Femur (tissue), 1 donor: ENCODE data around the gene CREB5.

ENCODE experiments used
- DNase-seq: peaks from one replicate; pipeline ENCODE4 v3.0.0-alpha.2; 2017

The CREB5 gene

DNA sequence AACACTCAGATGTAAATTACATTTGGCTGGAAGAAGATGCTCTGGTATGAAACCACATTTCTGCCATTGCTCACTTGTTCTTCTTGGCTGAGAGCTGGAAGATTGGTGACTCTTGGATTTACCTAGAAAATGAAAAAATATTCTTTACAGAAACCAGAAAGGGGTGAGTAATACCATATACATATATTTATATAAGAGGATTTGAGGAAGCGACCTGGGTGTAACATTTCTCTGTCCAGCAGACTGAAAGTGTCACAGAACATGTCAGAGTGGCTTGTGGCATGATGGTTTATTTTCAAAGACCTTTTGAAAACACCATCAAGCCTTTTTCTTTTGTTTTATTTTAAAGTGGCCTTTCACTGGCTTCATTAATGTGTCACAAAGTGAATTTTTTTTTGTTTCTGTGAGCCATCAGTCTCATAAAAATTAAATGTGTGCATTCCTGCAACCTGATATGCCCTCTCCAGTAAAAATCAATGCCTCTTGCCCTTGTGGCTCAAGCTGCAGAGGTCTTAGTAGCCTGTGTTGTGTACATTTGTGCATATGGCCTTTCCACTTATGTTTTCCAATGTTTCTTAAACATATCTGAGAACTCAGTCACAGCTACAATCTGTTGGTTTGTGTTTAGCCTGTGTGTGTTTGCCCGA is 23.5 kb downstream of the CREB5 start:
- no peak for DNase-seq

DNA sequence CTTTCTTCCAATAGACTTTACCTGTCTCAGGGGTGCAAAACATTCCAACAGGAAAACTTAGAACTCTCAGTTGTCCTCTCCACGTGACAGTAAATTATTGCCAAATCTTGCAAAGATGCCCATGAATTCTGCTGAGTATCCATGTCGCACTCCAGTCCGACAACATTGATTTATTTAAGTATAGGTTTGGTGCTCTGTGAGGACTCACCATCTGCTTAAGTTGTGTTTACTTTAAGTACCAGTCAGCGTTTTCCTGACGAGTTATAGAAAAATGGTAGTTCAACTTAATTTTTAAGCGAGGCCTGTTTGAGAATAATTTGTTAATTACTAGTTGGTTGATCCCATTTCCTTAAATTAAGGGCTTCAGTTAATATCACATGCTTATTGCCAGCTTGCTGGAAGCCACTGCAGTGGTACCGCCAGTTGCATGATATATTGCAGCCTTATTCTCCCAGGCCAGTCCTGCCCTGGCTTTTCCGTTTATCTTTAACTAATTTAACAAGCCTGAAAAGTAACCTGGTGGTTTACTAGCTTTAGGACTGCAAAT is 27.8 kb downstream of the CREB5 start:
- no peak for DNase-seq

- no peak for DNase-seq
These were observed 30.5 kb downstream of the CREB5 start for GRCh38 chr7:28442540-28443420.

GRCh38 chr7:28446131-28446530 is 33.8 kb downstream of the CREB5 start:
- no peak for DNase-seq

- DNase-seq: no peak
These were observed 34.8 kb downstream of the CREB5 start for GRCh38 chr7:28447071-28447470.

GRCh38 chr7:28448708-28449107 is 36.4 kb downstream of the CREB5 start:
- DNase-seq: no peak

- DNase-seq: no peak
These were observed 40.4 kb downstream of the CREB5 start for GRCh38 chr7:28452681-28453080.

DNA sequence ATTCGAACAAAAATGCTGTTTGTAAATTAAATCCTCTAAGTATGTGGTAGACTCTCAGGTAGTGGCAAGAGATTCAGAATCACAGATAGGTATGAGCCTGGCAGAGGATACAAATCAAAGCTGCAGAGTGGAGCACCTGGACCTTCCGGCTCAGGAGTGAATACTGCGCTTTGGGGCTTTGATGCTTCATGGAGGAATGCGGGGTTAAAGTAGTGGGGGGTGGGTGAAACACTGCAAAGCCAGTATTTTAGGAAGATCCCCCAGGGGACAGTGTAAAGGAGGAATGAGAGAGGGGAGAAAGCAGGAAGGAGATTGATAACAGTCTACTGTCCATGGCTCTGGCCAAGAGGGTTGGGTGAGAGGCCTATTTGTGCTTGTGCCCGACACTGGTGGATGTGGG is 43.2 kb downstream of the CREB5 start:
- DNase-seq: no peak

DNA sequence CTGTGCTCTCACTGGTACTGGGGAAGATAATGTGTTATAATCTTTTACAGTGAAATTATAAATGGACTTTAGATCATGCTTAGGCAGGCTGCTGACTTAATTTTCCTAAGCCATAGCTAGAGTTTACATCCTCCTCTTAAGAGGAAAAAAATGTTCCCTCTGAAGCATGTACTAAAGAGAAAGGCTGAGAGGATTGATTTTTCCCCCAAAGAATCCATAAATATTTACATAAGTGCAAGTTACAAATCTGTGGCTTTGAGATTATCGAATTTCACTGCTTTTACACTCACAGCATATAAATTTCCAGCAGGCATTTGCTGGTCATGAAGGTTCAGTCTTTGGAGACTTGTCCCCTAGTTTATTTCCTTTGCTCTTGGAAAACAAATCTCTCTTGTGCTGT is 43.7 kb downstream of the CREB5 start:
- no peak for DNase-seq

DNA sequence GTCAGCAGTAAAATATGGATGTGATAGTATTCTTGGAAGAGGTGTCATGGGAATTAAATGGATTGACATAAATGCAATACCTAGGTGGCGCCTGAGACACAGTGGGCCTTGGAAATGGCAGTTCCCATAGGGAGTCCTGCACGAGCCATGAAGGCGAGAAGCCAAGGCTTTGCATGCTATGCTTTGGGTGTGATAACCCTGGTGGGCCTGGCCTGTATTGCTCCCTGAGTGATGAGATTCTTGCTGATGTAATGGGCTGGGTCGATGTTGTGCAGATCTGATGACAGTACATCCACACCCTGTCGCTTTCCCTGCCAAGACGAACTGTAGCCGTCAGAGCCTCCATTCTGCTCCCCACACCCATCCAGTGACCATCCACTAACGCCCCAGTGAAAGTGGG is 46.4 kb downstream of the CREB5 start:
- peak; percentile 49 for DNase-seq

- no peak for DNase-seq
These were observed 47.0 kb downstream of the CREB5 start for GRCh38 chr7:28459306-28459705.

- no peak for DNase-seq
These were observed 53.4 kb downstream of the CREB5 start for GRCh38 chr7:28465697-28466096.

DNA sequence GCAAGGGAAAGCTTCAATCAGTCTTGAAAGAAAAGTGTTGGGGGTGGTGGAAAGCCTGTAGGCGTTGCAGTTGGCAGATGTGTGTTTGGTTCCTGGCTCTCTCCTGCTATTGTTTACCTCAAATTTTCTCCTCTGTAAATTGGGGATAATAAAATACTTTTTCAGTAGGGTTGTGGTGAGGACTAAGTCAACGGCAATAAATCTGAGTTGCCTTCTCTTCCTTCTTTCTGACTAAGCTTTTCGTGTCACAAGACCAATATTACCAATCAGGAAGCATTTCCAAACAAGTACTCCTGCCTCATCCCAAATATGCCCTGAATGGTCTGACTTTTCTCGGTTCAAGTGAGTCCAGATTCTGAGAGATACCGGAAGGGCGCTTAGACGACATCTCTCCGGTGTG is 54.0 kb downstream of the CREB5 start:
- no peak for DNase-seq

- no peak for DNase-seq
These were observed 54.6 kb downstream of the CREB5 start for GRCh38 chr7:28466885-28467284.

DNA sequence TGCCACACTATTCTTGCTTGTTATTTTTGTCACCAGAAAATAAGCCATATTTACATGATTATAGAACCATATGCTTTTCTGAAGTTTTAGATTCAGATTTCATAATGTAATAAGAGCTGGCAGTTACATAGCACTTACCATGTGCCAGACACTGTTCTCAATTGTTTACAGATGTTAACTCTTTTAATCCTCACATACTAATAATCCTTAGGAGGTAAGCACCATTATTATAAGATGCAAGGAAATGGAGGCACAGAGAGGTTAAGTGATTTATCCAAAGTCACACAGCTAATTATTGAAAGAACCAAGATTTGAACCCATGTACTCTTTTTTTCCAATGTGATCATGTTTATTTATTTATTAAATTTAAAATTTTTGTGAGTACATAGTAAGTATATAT is 57.2 kb downstream of the CREB5 start:
- no peak for DNase-seq

DNA sequence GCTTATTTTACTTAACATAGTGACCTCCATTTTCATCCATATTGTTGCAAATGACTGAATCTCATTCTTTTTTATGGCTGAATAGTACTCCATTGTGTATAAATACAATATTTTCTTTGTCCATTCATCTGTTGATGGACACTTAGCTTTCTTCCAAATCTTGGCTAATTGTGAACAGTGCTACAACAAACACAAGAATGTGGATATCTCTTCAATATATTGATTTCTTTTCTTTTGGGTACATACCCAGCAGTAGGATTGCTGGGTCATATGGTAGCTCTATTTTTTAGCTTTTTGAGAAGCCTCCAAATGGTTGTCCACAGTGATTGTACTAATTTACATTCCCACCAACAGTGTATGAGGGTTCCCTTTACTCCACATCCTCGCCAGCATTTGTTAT is 58.0 kb downstream of the CREB5 start:
- no peak for DNase-seq

DNA sequence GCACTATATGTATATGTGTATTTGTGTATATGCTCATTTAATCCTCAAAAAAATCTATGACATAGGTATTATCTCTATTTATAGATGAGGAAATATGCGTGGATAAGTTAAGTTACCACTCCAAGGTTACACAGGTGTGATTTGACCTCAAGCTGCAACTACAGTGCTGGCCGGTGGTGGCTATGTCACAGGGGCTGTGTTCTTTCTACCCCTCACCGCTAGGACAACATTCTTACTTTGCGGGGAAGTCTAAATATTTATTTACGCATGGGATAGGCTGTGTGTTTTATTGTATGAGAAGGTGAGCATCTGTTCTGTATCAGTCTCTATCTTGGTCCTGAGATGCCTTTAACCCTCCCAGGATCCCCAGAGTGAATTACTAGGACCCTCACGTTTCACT is 60.0 kb downstream of the CREB5 start:
- no peak for DNase-seq

DNA sequence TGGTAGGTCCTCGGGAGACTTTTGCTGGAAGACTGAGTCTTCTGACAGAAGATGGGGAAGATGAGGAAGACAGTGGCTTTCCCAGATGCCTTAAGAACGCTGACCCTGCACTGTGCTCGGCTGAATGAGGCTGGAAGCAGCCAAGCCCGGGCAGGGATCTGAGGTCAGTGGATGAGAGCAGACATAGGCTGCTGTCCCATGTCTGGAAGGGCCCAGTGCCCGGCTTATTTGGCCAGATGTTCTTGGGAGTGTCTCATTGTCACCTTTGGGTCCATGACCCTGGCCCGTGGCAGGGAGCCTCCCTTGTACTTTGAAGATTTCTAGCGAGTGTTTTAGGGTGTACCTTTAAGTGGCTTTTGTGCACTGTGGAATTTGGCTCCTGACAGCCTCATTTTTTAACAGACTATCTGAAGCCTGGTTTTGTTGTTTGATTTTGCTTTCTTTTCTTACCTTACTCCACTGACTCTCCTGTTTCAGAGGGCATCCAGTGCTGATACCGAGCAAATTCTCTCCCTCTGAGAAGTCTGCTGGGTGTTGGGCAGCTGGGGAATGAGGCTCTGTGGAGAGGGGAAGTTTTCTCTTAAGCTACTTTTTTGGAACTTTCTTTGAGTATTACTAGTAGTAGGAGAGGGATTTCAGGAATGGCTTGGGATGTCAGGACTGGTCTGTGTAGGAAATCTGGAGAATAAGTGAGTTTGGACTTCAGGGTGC is 61.4 kb downstream of the CREB5 start:
- peak; percentile 66 for DNase-seq

DNA sequence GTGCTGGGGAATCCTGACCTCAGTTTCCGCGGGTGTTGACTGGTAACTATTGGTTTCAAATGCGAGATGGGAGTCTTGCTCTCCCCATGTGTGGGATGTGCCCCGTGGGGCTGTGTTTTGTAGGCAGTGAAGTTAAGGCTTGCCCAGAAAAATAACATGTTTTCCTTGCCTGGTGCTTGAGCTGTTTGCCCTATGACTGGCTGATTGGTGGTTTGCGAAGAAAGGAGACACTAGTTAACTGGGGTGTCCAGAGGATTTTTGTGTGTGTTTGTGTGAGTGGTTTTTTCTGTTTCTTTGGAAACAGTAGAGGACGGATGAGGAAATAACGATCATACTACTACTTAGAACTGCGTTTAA is 61.9 kb downstream of the CREB5 start:
- DNase-seq: peak; percentile 55

DNA sequence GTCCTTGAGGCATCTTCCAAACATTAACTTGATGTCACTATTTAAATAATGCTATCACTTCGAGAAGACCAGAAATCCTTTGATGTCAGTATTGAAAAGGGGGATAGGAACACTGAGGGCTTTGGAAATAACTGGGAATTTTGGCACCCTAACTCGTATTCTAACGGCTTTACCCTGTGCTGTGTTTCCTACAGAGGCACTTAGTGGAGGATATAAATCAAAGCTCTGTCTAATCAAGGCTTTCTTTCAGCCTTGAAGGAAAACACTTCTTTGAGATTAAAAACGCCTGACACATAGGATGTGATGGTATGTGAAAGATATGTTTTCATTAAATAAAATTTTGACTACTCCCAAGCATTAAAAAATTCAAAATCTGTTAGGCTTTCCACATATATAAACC is 62.3 kb downstream of the CREB5 start:
- no peak for DNase-seq

- DNase-seq: no peak
These were observed 64.7 kb downstream of the CREB5 start for GRCh38 chr7:28477041-28477442.

- no peak for DNase-seq
These were observed 66.3 kb downstream of the CREB5 start for GRCh38 chr7:28478656-28479055.

- DNase-seq: no peak
These were observed 67.2 kb downstream of the CREB5 start for GRCh38 chr7:28479507-28479947.

GRCh38 chr7:28480595-28480994 is 68.3 kb downstream of the CREB5 start:
- DNase-seq: no peak
